ENCODE measurements around the gene CNTN5. TPM values are rescaled to one million over a fixed set of nuclear protein-coding genes. Genes with fewer than 3 reads are reported as not detected.

Gene CNTN5
- polyA plus RNA-seq, 1 donor from 2014 or later = 1.1 TPM

- no peak overlapping the region for H2AFZ ChIP-seq (ENCODE audit: low read depth, low read length)
- H3K36me3 ChIP-seq (ENCODE audit: insufficient read depth, low read length) = no peaks in the 10 kb centered on the region
- no peaks in the 10 kb centered on the region for H3K9me3 ChIP-seq (ENCODE audit: low read length)
- no peaks in the 10 kb centered on the region for H3F3A ChIP-seq (ENCODE audit: insufficient read depth, low read length, poor library complexity, severe bottlenecking)
- H3K9me2 ChIP-seq (ENCODE audit: insufficient read depth, low read length) = no peaks in the 10 kb centered on the region
- no peaks in the 10 kb centered on the region for H3K27me3 ChIP-seq (ENCODE audit: insufficient read depth, low read depth, low read length)
- no peak overlapping the region for H3K4me3 ChIP-seq (ENCODE audit: low read length)
- no peaks in the 10 kb centered on the region for H3K79me2 ChIP-seq (replicated peaks; ENCODE audit: insufficient read depth, low read length)
- H3K4me2 ChIP-seq (ENCODE audit: low read length) = no peak overlapping the region
- no peak overlapping the region for H3K9ac ChIP-seq (ENCODE audit: low read length)
- TF ChIP-seq MXI1 (conservative IDR thresholded peaks at IDR 0.05; ENCODE audit: poor library complexity, severe bottlenecking) (no peak), CTCF (IDR thresholded peaks at IDR 0.05; ENCODE audit: poor library complexity, severe bottlenecking) (no peak), TAF1 (IDR thresholded peaks at IDR 0.05; ENCODE audit: low read depth) (no peak), SMC3 (conservative IDR thresholded peaks at IDR 0.05; ENCODE audit: poor library complexity) (no peak), POLR2AphosphoS5 (IDR thresholded peaks at IDR 0.05) (no peak), REST (IDR thresholded peaks at IDR 0.05; ENCODE audit: borderline replicate concordance) (no peak), RAD21 (conservative IDR thresholded peaks at IDR 0.05) (no peak), EP300 (conservative IDR thresholded peaks at IDR 0.05; ENCODE audit: poor library complexity, severe bottlenecking) (no peak), EZH2 (IDR thresholded peaks at IDR 0.05; ENCODE audit: borderline replicate concordance, insufficient read depth, low read length, poor library complexity, severe bottlenecking) (no peak)
- H4K20me1 ChIP-seq (ENCODE audit: insufficient read depth) = no peaks in the 10 kb centered on the region
- H3K27ac ChIP-seq (ENCODE audit: low read length) = no peak overlapping the region
Observed at GRCh38 chr11:99199341-99199740, 178.6 kb downstream of the CNTN5 start.

- no peaks in the 10 kb centered on the region for H3K27me3 ChIP-seq (ENCODE audit: insufficient read depth, low read depth, low read length)
- no peaks in the 10 kb centered on the region for H3K36me3 ChIP-seq (ENCODE audit: insufficient read depth, low read length)
- H3F3A ChIP-seq (ENCODE audit: insufficient read depth, low read length, poor library complexity, severe bottlenecking) = no peaks in the 10 kb centered on the region
- no peak overlapping the region for H3K27ac ChIP-seq (ENCODE audit: low read length)
- no peaks in the 10 kb centered on the region for H3K79me2 ChIP-seq (replicated peaks; ENCODE audit: insufficient read depth, low read length)
- H3K4me3 ChIP-seq (ENCODE audit: low read length) = no peak overlapping the region
- TF ChIP-seq CTCF (IDR thresholded peaks at IDR 0.05; ENCODE audit: poor library complexity, severe bottlenecking) (no peak), SMC3 (conservative IDR thresholded peaks at IDR 0.05; ENCODE audit: poor library complexity) (no peak)
- H3K9ac ChIP-seq (ENCODE audit: low read length) = no peak overlapping the region
- no peaks in the 10 kb centered on the region for H4K20me1 ChIP-seq (ENCODE audit: insufficient read depth)
- no peaks in the 10 kb centered on the region for H3K9me2 ChIP-seq (ENCODE audit: insufficient read depth, low read length)
- no peak overlapping the region for H2AFZ ChIP-seq (ENCODE audit: low read depth, low read length)
- no peaks in the 10 kb centered on the region for H3K9me3 ChIP-seq (ENCODE audit: low read length)
- H3K4me2 ChIP-seq (ENCODE audit: low read length) = no peak overlapping the region
Observed at GRCh38 chr11:99200720-99201119, 180.0 kb downstream of the CNTN5 start.
